Colonic mucosa (tissue), 4 donors: ENCODE results near the gene NADK. TPM values are rescaled to one million over a fixed set of nuclear protein-coding genes. Genes with fewer than 3 reads are reported as not detected.
"Not testable (repeated sequence)": the region's sequence is repeated elsewhere in the genome, so short reads cannot be mapped to it uniquely, and the experiment has no call there.

Source experiments
- DNase-seq: peaks from one replicate; pipeline ENCODE4 v3.0.0-alpha.2; 2020
- H3K27ac ChIP-seq: fragments of 200-600 bp; one replicate; pipeline ENCODE4 v1.8.0; 2021
- H3K27me3 ChIP-seq: fragments of 200-600 bp; one replicate; pipeline ENCODE4 v1.8.0; 2021
- H3K36me3 ChIP-seq: fragments of 200-600 bp; one replicate; pipeline ENCODE4 v1.8.0; 2021
- H3K4me1 ChIP-seq: fragments of 200-600 bp; one replicate; pipeline ENCODE4 v1.8.0; 2021; ENCODE audit warnings: mild to moderate bottlenecking
- H3K4me3 ChIP-seq: fragments of 200-600 bp; one replicate; pipeline ENCODE4 v1.8.0; 2021
- H3K9ac ChIP-seq, 2 donors: one replicate each; pipeline ENCODE4 v1.7.0; 2013; ENCODE audit warnings: control low read depth in 2 of 2, low read depth in 2 of 2, low read length in 2 of 2
- H3K9me3 ChIP-seq: fragments of 200-600 bp; one replicate; pipeline ENCODE4 v1.8.0; 2021
- CTCF ChIP-seq: fragments of 200-600 bp; IDR thresholded peaks from one replicate; pipeline ENCODE4 v1.8.0; 2022; ENCODE audit warnings: antibody characterized with exemption, mild to moderate bottlenecking
- intact Hi-C: fragments of 100-400 bp; cut with DNase I; formaldehyde crosslinking; loops from one replicate; pipeline ENCODE4 v1.14.1; 2022
- total RNA-seq, 2 donors: library from RNA; stranded (reverse); fragmentation: NEBNext Ultra II Directional in 1 of 2; extraction: Animal tissue kit (Norgen Biotek cat#: 25700) in 1 of 2; gene quantifications; one replicate each; pipeline ENCODE4 v1.2.1, GENCODE V29; 2021
- donor health status: healthy.
- donor health status: DM: no; HTN: no; CAD: no.
- donor health status: DM: no; HTN: no; CAD: no.

Gene NADK
- total RNA-seq, 2 donors from 2014 or later = 122 to 146 TPM

DNA sequence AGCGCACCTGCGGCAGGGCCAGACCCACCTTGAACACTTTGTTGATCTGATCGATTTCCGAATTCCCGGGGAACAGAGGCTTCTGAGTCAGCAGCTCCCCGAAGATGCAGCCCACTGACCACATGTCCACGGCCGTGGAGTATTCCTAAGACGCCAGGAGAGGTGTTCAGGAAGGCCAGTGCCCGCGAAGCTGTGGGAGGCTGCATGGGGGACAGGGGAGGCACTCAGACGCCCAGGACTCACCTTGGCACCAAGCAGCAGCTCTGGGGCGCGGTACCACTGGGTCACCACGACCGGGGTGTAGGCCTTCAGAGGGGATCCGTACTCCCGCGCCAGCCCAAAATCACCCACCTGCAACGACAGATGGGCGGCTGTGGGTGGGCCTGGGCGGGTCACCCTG lies 74.5 kb downstream of the NADK start:
- H3K27ac ChIP-seq = no peak overlapping the region
- H3K4me3 ChIP-seq = no peak overlapping the region
- no peaks in the 10 kb centered on the region for H3K27me3 ChIP-seq
- no peaks in the 10 kb centered on the region for H3K9me3 ChIP-seq
- H3K4me1 ChIP-seq = no peaks in the 10 kb centered on the region
- H3K9ac ChIP-seq = no peak overlapping the region
- intact Hi-C loops = no loop called here
- H3K36me3 ChIP-seq = no peaks in the 10 kb centered on the region
- no peak for DNase-seq
- TF ChIP-seq CTCF = no peak

DNA sequence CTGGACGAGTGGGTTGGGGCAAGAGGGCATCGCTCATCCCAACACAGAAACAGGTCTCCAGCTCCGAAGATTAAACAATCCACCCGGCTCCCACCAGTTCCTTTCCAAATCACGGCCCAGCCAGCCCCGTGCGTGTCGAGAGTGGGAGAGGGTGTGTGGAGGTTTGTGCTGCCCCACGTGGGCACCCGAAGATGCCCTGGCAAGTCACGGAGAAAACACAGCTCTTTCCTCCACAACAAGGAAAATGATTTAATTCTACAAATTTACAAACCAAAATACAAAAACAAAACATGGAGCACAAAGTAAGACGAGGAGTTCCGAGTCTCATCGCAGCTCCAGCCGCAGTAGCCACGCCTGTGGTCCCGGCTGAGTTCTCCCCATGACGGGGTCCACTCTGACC lies 75.8 kb downstream of the NADK start:
- H3K9ac ChIP-seq, H3K4me3 ChIP-seq, H3K27ac ChIP-seq, H3K4me1 ChIP-seq, H3K27me3 ChIP-seq, H3K36me3 ChIP-seq, H3K9me3 ChIP-seq, DNase-seq, intact Hi-C loops: not testable (repeated sequence)

Other genes starting within 250 kb of the NADK start
- under 1 TPM; 0.77 to 0.91 TPM for gene TMEM240, start 237.8 kb downstream of the NADK start, total RNA-seq
- 100 to 1,000 TPM; 120 to 175 TPM for gene SSU72, start 203.6 kb downstream of the NADK start, total RNA-seq
- 1 to 10 TPM; 2.9 to 4.2 TPM for gene FNDC10, start 178.3 kb downstream of the NADK start, total RNA-seq
- gene MIB2, start 163.0 kb downstream of the NADK start, total RNA-seq = 100 to 1,000 TPM in 1 of 2 donors, 10 to 100 TPM in 1; 57.0 to 121 TPM
- gene MMP23B, start 146.3 kb downstream of the NADK start, total RNA-seq = 1 to 10 TPM; 3.0 to 5.8 TPM
- gene CDK11B, start 119.5 kb downstream of the NADK start, total RNA-seq = 10 to 100 TPM; 31.8 to 44.7 TPM
- 10 to 100 TPM; 41.5 to 57.8 TPM for gene SLC35E2B, start 85.7 kb downstream of the NADK start, total RNA-seq
- gene CDK11A, start 54.1 kb downstream of the NADK start, total RNA-seq = 10 to 100 TPM; 52.2 to 58.5 TPM
- gene GNB1, start 112.6 kb upstream of the NADK start, total RNA-seq = 100 to 1,000 TPM; 281 to 367 TPM
- gene CALML6, start 136.8 kb upstream of the NADK start, total RNA-seq = under 1 TPM in 1 of 2 donors, not detected in 1; 0.17 TPM
- 1 to 10 TPM; 3.5 to 9.8 TPM for gene TMEM52, start 140.8 kb upstream of the NADK start, total RNA-seq
- gene CFAP74, start 225.3 kb upstream of the NADK start, total RNA-seq = under 1 TPM; 0.10 to 0.16 TPM
- gene GABRD, start 240.9 kb upstream of the NADK start, total RNA-seq = under 1 TPM; 0.15 to 0.21 TPM